ENCODE measurements around the gene MEF2B.
"Not testable (repeated sequence)": the region's sequence is repeated elsewhere in the genome, so short reads cannot be mapped to it uniquely, and the experiment has no call there.

The MEF2B gene

GRCh38 chr19:19192910-19193423 is 22.9 kb upstream of the MEF2B start:
- DNase-seq, result peak in 1 of 3 experiments; percentile 54

DNA sequence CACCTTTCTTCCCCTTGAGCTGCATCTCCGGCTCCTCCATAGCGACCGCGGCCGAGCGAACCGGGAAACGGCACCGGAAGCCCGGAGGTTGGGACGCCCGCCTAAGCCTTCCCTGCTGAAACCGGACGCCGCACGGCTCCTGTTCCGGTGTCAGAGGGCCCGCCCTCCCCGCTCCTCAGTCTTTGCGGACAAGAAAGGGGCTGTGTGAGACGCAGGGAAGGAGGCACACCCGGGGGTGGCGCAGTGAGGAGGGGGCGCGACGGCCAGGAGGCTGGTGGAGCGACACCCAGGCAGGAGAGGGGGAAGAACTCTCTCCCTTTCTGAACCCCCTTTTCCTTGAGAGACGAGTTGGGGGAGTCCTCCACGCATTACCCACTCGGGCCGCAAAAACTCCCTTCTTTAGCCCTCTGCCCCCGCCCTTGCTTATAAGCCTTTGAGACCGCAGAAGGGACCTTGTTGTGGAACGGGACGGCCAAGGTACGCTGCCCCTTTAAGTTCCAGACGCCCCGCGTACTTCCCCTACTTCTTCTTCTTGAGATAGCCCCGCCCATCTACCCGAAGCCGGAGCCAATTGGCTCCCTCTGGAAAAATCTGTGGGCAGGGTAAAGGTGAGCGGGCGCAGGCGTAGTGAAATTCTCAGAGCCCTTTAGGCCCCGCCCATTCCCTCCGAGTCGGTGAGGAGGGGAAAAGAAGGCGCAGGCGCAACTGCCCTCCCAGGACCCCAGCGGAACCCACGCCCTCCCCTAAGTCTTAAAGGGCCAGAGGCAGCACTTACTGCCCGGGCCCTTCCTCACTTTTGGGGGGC is 22.2 kb upstream of the MEF2B start, which contains the start of the genes BORCS8 and RFXANK:
TSS of gene BORCS8 (minus strand) at position 75 of the 805 bp plus-strand sequence. CDS start at position 40, 35 bp downstream.
TSS of gene RFXANK (plus strand) at position 181 of the 805 bp plus-strand sequence. CDS start 1,689 bp downstream, outside the sequence.
- peak; percentile 97 to 100 (median 98) for DNase-seq

DNA sequence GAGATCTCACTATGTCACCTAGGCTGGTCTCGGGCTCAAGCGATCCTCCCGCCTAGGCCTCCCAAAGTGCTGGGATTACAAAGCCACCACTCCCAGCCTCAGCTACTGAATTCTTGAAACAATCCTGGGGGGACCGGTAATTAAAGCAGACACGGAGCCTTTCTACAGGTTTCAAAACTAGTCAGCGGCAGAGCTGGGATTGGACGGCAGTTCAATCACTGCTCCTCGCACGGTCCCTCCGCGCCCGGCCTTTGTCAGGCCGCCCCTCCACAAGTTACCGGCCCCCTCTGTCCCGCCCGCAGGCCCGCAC is 21.7 kb upstream of the MEF2B start:
- no peak for DNase-seq

DNA sequence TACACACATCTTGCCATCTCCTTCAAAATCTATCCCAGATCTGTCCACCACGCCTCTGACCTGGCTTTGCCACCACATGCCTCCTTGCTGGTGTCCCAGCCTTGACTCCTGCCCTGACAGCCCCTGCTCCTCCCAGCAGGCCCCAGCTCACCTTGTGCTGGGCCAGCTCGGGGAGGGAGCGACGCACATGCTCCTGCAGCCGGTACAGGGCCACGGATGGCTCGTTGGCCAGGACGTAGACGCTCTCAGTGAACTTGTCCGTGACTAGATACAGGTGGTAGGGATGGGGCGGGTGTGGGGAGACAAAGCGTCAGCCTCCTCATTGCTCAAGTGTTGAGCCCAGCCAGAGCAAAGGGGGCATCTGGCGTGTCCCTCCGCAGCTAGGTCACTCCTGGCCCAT is 16.7 kb upstream of the MEF2B start:
- DNase-seq, result no peak

- peak; percentile 4 to 58 (median 18) for DNase-seq
Measured at GRCh38 chr19:19185853-19186740, 16.0 kb upstream of the MEF2B start.

GRCh38 chr19:19181488-19181998 is 11.5 kb upstream of the MEF2B start:
- no peak for DNase-seq

- DNase-seq, result no peak
Measured at GRCh38 chr19:19179548-19180441, 9.7 kb upstream of the MEF2B start.

- DNase-seq, result no peak
Measured at GRCh38 chr19:19176950-19177349, 6.9 kb upstream of the MEF2B start.

DNA sequence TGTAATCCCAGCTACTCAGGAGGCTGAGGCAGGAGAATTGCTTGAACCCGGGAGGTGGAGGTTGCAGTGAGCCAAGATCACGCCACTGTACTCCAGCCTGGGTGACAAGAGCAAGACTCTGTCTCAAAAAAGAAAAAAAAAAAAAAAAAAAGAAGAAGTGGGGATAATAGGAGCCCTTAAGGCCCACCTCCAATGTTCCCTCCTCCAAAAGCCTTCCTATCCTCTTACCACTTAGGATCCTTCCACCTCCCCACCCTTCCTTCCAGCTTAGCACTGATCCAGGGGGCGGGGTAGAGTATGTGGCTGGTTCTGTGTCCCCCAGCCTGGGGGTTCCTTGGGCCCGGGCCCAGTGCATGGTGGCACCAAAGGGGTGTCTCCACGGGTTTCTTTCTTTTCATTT is 3.2 kb upstream of the MEF2B start:
- not testable (repeated sequence) for DNase-seq

- DNase-seq, result no peak
Measured at GRCh38 chr19:19171821-19172532, 1.9 kb upstream of the MEF2B start.

GRCh38 chr19:19170873-19171672 is 1.0 kb upstream of the MEF2B start:
- DNase-seq, result no peak

DNA sequence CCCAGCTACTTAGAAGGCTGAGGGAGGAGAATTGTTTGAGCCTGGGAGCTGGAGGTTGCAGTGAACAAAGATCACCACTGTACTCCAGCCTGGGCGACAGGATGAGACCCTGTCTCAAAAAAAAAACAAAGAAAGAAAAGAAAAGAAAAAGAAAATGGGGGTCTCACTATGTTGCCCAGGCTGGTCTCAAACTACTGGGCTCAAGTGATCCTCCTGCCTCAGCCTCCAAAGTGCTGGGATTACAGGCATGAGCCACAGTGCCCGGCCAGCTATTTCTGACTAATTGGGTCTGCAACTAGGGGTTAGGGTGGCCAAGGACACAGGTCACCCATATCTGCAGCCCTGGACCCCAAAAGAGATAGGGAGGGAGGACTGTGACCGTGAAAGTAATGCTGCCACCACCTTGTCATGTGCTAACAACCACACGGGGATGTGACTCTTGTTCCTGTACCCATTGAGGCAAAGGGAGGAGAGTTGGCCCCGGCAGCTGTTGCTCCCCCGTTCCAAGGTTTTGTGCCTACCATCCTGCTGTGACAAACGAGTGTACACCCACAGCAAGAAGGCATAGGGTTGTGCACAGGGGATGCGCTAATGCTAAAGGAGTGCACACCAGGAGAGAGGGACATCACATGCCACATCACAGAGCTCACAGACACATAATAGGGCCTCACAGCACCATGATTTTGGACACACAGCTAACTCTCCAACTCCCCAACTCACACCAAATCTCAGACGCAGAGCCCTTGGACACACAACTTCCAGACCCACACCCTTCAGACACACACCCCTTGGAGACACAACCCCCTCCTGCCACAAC is 619 bp downstream of the MEF2B start:
- no peak for DNase-seq

- no peak for DNase-seq
Measured at GRCh38 chr19:19167612-19168011, 2.5 kb downstream of the MEF2B start.

GRCh38 chr19:19165396-19165795 is 4.7 kb downstream of the MEF2B start:
- DNase-seq, result no peak

DNA sequence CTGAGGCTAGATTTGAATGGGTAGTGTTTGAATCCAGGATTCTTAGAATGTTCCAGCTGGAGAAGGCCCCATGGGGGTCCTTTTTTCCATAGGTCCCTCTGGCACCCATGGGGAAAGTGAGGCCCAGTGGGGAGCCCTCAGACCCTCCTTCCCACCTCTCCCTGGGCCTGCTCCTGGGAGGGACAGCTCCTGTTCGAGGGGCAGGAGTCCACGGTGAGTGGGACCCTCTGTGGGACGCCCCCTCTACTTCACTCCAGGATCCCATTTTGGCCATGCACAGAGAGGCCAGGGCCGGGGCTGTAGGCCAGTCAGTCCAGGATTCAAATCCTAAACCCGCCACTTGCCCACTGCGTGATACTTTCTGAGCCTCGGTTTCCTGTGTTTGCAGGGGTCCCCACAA is 7.6 kb downstream of the MEF2B start:
- DNase-seq, result no peak

DNA sequence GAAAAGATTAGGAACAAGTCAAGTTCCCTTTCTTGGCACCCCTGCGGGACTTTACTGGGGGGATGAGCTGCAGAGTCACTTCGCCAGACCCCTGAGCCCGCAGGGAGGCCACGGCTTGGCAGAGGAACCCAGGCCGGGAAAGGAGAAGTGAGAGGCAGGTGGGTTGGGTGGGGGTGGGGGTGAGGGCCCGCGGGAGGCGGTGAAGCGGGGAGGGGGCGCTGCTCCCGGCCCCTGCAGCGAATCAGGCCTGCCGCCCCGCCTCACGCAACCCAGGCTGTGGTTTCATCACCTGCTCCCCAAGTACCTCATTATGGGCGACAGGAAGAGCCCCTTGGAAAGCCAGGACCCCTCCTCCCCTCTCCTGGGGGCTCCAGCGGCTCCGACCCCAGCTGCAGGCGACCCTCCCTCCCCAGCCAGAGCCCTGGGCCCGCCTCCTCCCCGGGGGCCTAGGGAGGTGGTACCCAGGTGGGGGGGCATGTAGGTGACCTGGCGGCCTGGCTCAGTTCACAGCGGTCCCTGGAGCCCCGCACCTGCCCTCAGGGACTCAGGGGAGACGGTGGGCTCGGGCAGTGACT is 9.5 kb downstream of the MEF2B start:
- DNase-seq, result no peak

DNA sequence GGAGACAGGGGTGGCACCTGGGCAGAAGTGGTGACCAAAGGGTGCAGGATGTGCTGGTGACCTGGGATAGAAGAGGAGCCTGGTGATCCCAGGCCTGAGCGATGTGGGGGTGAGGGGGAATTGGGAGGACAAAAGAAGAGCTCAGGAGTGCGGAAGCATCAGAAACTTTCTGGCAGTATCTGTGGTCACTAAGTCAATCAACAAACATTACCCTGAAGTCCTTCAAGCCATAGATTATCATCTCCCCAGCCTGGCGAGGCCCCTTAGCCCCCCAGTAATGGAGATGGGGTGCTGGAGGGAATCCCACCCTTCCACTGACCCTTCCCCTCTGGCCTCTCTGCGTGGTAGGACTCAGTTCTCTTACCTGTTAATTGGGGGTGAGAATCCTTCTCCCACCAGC is 10.5 kb downstream of the MEF2B start:
- DNase-seq, result no peak

- no peak for DNase-seq
Measured at GRCh38 chr19:19157808-19158207, 12.3 kb downstream of the MEF2B start.

DNA sequence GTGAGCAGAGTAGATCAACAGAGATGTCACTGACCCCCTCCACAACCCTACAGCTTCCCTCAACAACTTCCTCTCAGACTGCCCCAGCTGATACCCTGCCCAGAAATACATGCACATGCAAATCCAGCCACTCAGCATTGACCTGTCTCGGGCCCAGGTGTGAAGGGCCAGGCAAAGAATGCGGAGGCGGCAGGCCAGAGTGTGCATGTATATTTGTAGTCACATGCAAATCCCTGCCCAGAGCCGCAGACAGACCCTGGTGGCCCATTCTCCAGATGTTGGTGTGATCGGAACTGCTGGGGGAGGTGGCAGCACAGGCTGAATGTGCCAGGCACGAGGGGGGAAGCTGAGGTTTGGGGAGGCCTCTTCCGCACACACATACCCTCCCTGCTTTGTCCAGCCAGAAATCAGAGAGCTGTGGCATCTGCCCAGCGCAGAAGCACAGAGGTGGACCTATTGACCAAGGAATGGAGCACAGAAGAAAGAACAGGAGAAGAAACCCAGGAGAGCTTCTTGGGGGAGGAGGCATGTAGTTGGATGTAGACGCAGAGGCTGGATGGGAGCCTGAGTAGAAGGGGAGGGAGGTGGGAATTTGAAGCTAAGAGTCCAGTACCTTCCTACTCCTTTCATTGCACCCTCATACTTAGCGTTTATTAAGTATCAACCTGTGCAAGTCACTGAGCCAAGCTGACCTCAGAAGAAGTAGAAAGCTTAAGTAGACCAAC is 14.4 kb downstream of the MEF2B start:
- DNase-seq, result no peak
